Neural progenitor cell (in vitro differentiated cells): ENCODE data around the gene SOAT1. TPM values are rescaled to one million over a fixed set of nuclear protein-coding genes. Genes with fewer than 3 reads are reported as not detected.

ENCODE experiments used
- DNase-seq: peaks from one replicate; pipeline ENCODE4 v3.0.0-alpha.2; 2016; ENCODE audit warnings: low spot score
- H2AFZ ChIP-seq: fragments of 200-600 bp; sonication (generic); replicated peaks from 2 replicates; pipeline ENCODE4 v1.6.1; 2016; ENCODE audit warnings: antibody characterized with exemption
- H3F3A ChIP-seq: fragments of 200-600 bp; sonication (generic); 2 replicates; pipeline ENCODE4 v1.6.1; 2016; ENCODE audit warnings: antibody characterized with exemption, low read depth
- H3K27ac ChIP-seq: fragments of 200-600 bp; sonication (generic); 2 replicates; pipeline ENCODE4 v1.5.1; 2016; ENCODE audit warnings: mild to moderate bottlenecking
- H3K27me3 ChIP-seq: fragments of 200-600 bp; sonication (generic); 2 replicates; pipeline ENCODE4 v1.6.1; 2016; ENCODE audit warnings: mild to moderate bottlenecking, moderate library complexity
- H3K36me3 ChIP-seq: fragments of 200-600 bp; sonication (generic); 2 replicates; pipeline ENCODE4 v1.5.1; 2016
- H3K4me1 ChIP-seq: fragments of 200-600 bp; sonication (generic); 2 replicates; pipeline ENCODE4 v1.6.1; 2016; ENCODE audit warnings: mixed run types
- H3K4me2 ChIP-seq: fragments of 200-600 bp; sonication (generic); 2 replicates; pipeline ENCODE4 v1.6.1; 2016
- H3K4me3 ChIP-seq: fragments of 200-600 bp; sonication (generic); 2 replicates; pipeline ENCODE4 v1.5.1; 2016
- H3K79me2 ChIP-seq: fragments of 200-600 bp; sonication (generic); 2 replicates; pipeline ENCODE4 v1.6.1; 2016; ENCODE audit warnings: low read depth
- H3K9ac ChIP-seq: fragments of 200-600 bp; sonication (generic); 2 replicates; pipeline ENCODE4 v1.6.1; 2016
- H3K9me3 ChIP-seq: fragments of 200-600 bp; sonication (generic); 2 replicates; pipeline ENCODE4 v1.5.1; 2016; ENCODE audit warnings: low read depth
- H4K20me1 ChIP-seq: fragments of 200-600 bp; sonication (generic); 2 replicates; pipeline ENCODE4 v1.6.1; 2016; ENCODE audit warnings: low read depth
- H3K27ac Mint-ChIP-seq: 3 replicates; pipeline ENCODE4 v1.8.0; 2021; ENCODE audit warnings: mixed read lengths
- H3K27me3 Mint-ChIP-seq: 2 replicates; pipeline ENCODE4 v1.8.0; 2022; ENCODE audit warnings: low read depth, mild to moderate bottlenecking, inconsistent platforms, moderate library complexity, mixed read lengths; ENCODE audit not compliant: insufficient read depth
- H3K36me3 Mint-ChIP-seq: 3 replicates; pipeline ENCODE4 v1.8.0; 2021; ENCODE audit warnings: mixed read lengths
- H3K4me1 Mint-ChIP-seq: 3 replicates; pipeline ENCODE4 v1.8.0; 2021; ENCODE audit warnings: mixed read lengths
- H3K4me3 Mint-ChIP-seq: 3 replicates; pipeline ENCODE4 v1.8.0; 2021; ENCODE audit warnings: mild to moderate bottlenecking, moderate library complexity, mixed read lengths
- H3K9me3 Mint-ChIP-seq: 3 replicates; pipeline ENCODE4 v1.8.0; 2020; ENCODE audit warnings: mixed read lengths
- CTCF ChIP-seq: fragments of 200-600 bp; sonication (generic); IDR thresholded peaks from 2 replicates; pipeline ENCODE4 v1.5.1; 2017; ENCODE audit warnings: antibody characterized with exemption, mild to moderate bottlenecking
- EZH2 ChIP-seq: fragments of 200-600 bp; sonication (generic); IDR thresholded peaks from 2 replicates; pipeline ENCODE4 v1.6.1; 2017; ENCODE audit warnings: antibody characterized with exemption, mild to moderate bottlenecking, moderate library complexity
- EZH2phosphoT487 ChIP-seq: fragments of 200-600 bp; sonication (generic); IDR thresholded peaks from 2 replicates; pipeline ENCODE4 v1.6.1; 2017; ENCODE audit warnings: antibody characterized with exemption
- total RNA-seq: library from RNA; depleted of rRNA; stranded (reverse); fragments of >200 nt; gene quantifications from 2 replicates; pipeline ENCODE4 v1.2.3, GENCODE V29; 2015; ENCODE audit warnings: low replicate concordance

SOAT1 gene
- total RNA-seq, 1 donor from 2014 or later = 15.3 TPM

DNA sequence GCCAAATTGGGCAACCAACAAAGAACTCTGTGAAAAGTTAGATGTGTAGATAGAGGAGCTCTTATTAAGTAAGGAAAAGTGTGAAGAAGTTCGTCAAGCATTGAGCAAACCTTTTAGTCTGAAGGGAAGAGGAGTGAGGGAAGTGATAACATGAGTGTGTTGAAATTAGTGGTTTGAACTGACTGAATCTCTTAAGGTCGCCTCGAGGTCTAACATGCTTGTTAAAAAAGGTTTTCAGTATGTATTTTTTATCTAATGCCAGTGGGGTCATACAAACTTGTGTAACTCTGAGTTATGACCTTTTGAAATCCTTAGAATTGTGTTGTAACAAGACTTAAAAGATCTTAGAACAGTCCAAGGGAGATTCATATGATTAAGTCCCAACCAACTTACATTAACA is 34.1 kb downstream of the SOAT1 start:
- no peaks in the 10 kb centered on the region for H3K27me3 ChIP-seq
- no peaks in the 10 kb centered on the region for H3F3A ChIP-seq
- DNase-seq = no peak
- H3K9me3 ChIP-seq = no peaks in the 10 kb centered on the region
- Mint-ChIP-seq H3K27ac (no peak overlapping the region), H3K4me3 (no peak overlapping the region), H3K9me3 (no peaks in the 10 kb centered on the region), H3K4me1 (no peaks in the 10 kb centered on the region), H3K27me3 (peaks cover 2% of the 10 kb centered on the region), H3K36me3 (peaks cover 22% of the 10 kb centered on the region)
- H3K27ac ChIP-seq = no peak overlapping the region
- H3K36me3 ChIP-seq = no peaks in the 10 kb centered on the region
- H3K4me1 ChIP-seq = no peaks in the 10 kb centered on the region
- H2AFZ ChIP-seq = no peak overlapping the region
- no peaks in the 10 kb centered on the region for H4K20me1 ChIP-seq
- no peaks in the 10 kb centered on the region for H3K79me2 ChIP-seq
- H3K4me2 ChIP-seq = no peak overlapping the region
- TF ChIP-seq EZH2phosphoT487 (no peak), EZH2 (no peak), CTCF (no peak)
- H3K4me3 ChIP-seq = no peak overlapping the region
- no peak overlapping the region for H3K9ac ChIP-seq

GRCh38 chr1:179329862-179330261 is 36.3 kb downstream of the SOAT1 start:
- H3K4me1 ChIP-seq = no peaks in the 10 kb centered on the region
- H3K36me3 Mint-ChIP-seq = peaks cover 21% of the 10 kb centered on the region
- TF ChIP-seq EZH2 (no peak), CTCF (no peak), EZH2phosphoT487 (no peak)
- H2AFZ ChIP-seq = no peak overlapping the region
- H3K27ac Mint-ChIP-seq = no peak overlapping the region
- no peaks in the 10 kb centered on the region for H3K36me3 ChIP-seq
- DNase-seq = no peak
- H3K27me3 Mint-ChIP-seq = peaks cover 2% of the 10 kb centered on the region
- H3F3A ChIP-seq = no peaks in the 10 kb centered on the region
- no peak overlapping the region for H3K27ac ChIP-seq
- no peak overlapping the region for H3K4me2 ChIP-seq
- H3K27me3 ChIP-seq = no peaks in the 10 kb centered on the region
- H3K79me2 ChIP-seq = no peaks in the 10 kb centered on the region
- H3K9me3 ChIP-seq = no peaks in the 10 kb centered on the region
- H3K4me3 ChIP-seq = no peak overlapping the region
- H4K20me1 ChIP-seq = no peaks in the 10 kb centered on the region
- H3K9me3 Mint-ChIP-seq = no peaks in the 10 kb centered on the region
- no peak overlapping the region for H3K9ac ChIP-seq
- H3K4me3 Mint-ChIP-seq = no peak overlapping the region
- H3K4me1 Mint-ChIP-seq = no peaks in the 10 kb centered on the region

- no peak overlapping the region for H3K4me2 ChIP-seq
- no peak overlapping the region for H3K4me3 ChIP-seq
- H3K27me3 Mint-ChIP-seq = peaks cover 2% of the 10 kb centered on the region
- H3K36me3 ChIP-seq = no peaks in the 10 kb centered on the region
- no peaks in the 10 kb centered on the region for H3K4me1 ChIP-seq
- no peaks in the 10 kb centered on the region for H3K9me3 Mint-ChIP-seq
- H3K9ac ChIP-seq = no peak overlapping the region
- no peaks in the 10 kb centered on the region for H4K20me1 ChIP-seq
- DNase-seq = no peak
- H3K9me3 ChIP-seq = no peaks in the 10 kb centered on the region
- no peak overlapping the region for H3K27ac Mint-ChIP-seq
- no peak overlapping the region for H3K4me3 Mint-ChIP-seq
- H3F3A ChIP-seq = no peaks in the 10 kb centered on the region
- TF ChIP-seq EZH2phosphoT487 (no peak), CTCF (no peak), EZH2 (no peak)
- H3K4me1 Mint-ChIP-seq = no peaks in the 10 kb centered on the region
- no peaks in the 10 kb centered on the region for H3K27me3 ChIP-seq
- no peaks in the 10 kb centered on the region for H3K79me2 ChIP-seq
- H3K27ac ChIP-seq = no peak overlapping the region
- no peak overlapping the region for H2AFZ ChIP-seq
- peaks cover 12% of the 10 kb centered on the region for H3K36me3 Mint-ChIP-seq
Observed at GRCh38 chr1:179334440-179334839, 40.8 kb downstream of the SOAT1 start.

DNA sequence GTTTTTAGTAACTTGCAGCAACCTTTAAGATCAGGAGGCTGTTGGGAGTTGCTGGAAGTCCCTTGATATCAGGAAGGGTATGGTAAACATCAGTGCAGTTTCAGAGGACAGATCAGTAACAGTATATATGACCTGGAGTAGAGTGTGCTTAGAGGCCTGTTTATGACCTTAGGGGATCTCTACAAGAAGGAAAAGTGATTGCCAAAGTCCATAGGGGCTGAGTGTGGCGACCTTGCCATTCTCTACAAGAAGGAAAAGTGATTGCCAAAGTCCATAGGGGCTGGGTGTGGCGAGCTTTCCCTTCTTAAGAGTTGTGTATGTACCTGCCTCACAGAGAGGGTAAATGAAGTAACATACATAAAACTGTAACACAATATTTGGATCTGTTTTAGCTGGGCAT is 43.7 kb downstream of the SOAT1 start:
- H3K4me1 Mint-ChIP-seq = no peaks in the 10 kb centered on the region
- Histone ChIP-seq H3K27ac (no peak overlapping the region), H3F3A (no peaks in the 10 kb centered on the region), H3K79me2 (no peaks in the 10 kb centered on the region), H3K9me3 (no peaks in the 10 kb centered on the region), H3K4me1 (no peaks in the 10 kb centered on the region), H3K4me3 (no peak overlapping the region), H3K9ac (no peak overlapping the region), H3K4me2 (no peak overlapping the region), H3K36me3 (no peaks in the 10 kb centered on the region), H4K20me1 (no peaks in the 10 kb centered on the region), H2AFZ (no peak overlapping the region), H3K27me3 (no peaks in the 10 kb centered on the region)
- no peak overlapping the region for H3K27ac Mint-ChIP-seq
- TF ChIP-seq EZH2phosphoT487 (no peak), CTCF (no peak), EZH2 (no peak)
- H3K4me3 Mint-ChIP-seq = no peak overlapping the region
- peaks cover 3% of the 10 kb centered on the region for H3K36me3 Mint-ChIP-seq
- no peaks in the 10 kb centered on the region for H3K27me3 Mint-ChIP-seq
- no peaks in the 10 kb centered on the region for H3K9me3 Mint-ChIP-seq
- DNase-seq = no peak
